Activated naive CD4-positive, alpha-beta T cell treated with anti-CD3 and anti-CD28 coated beads, Interleukin-2, amount 50 U/mL, for 16 hours (primary cell): Measurements from ENCODE around the gene ZNF620.
"Not testable (repeated sequence)": the region's sequence is repeated elsewhere in the genome, so short reads cannot be mapped to it uniquely, and the experiment has no call there.

Source experiments
- DNase-seq: peaks from one replicate; pipeline ENCODE4 v3.0.0-alpha.2; 2020

Gene ZNF620

GRCh38 chr3:40505599-40506462, at the start of gene ZNF620:
TSS of gene ZNF620 (plus strand) at chr3:40506039. CDS start at chr3:40506353, 314 bp downstream.
- DNase-seq: peak; percentile 50

- no peak for DNase-seq
These were observed 49.4 kb upstream of the ZNF620 start for GRCh38 chr3:40456279-40456939.

- peak; percentile 96 for DNase-seq
These were observed 48.7 kb upstream of the ZNF620 start, which contains the start of gene RPL14 for GRCh38 chr3:40456940-40457823. TSS of gene RPL14 (plus strand) at chr3:40457339. CDS start at chr3:40457472, 133 bp downstream.

GRCh38 chr3:40458473-40458872, 47.4 kb upstream of the ZNF620 start:
- DNase-seq: no peak

GRCh38 chr3:40460481-40460880, 45.4 kb upstream of the ZNF620 start:
- DNase-seq: not testable (repeated sequence)

- no peak for DNase-seq
These were observed 44.7 kb upstream of the ZNF620 start for GRCh38 chr3:40461161-40461560.

GRCh38 chr3:40462838-40463237, 43.0 kb upstream of the ZNF620 start:
- not testable (repeated sequence) for DNase-seq

- DNase-seq: no peak
These were observed 42.3 kb upstream of the ZNF620 start for GRCh38 chr3:40463579-40463978.

GRCh38 chr3:40464339-40465110, 41.3 kb upstream of the ZNF620 start:
- no peak for DNase-seq

- no peak for DNase-seq
These were observed 40.8 kb upstream of the ZNF620 start for GRCh38 chr3:40465111-40465407.

GRCh38 chr3:40465456-40465855, 40.4 kb upstream of the ZNF620 start:
- DNase-seq: no peak

- DNase-seq: no peak
These were observed 37.8 kb upstream of the ZNF620 start for GRCh38 chr3:40468018-40468417.

- DNase-seq: no peak
These were observed 35.1 kb upstream of the ZNF620 start for GRCh38 chr3:40470701-40471100.

- DNase-seq: peak; percentile 47
These were observed 29.1 kb upstream of the ZNF620 start, which contains the start of gene ZNF619 for GRCh38 chr3:40476478-40477470. TSS of gene ZNF619 (plus strand) at chr3:40477122. CDS start at chr3:40477980, 858 bp downstream.

GRCh38 chr3:40477666-40478065, 28.2 kb upstream of the ZNF620 start:
- DNase-seq: no peak

- no peak for DNase-seq
These were observed 18.7 kb upstream of the ZNF620 start for GRCh38 chr3:40487172-40487571.

GRCh38 chr3:40490916-40491315, 14.9 kb upstream of the ZNF620 start:
- no peak for DNase-seq

- no peak for DNase-seq
These were observed 11.1 kb upstream of the ZNF620 start for GRCh38 chr3:40494698-40495097.

- DNase-seq: no peak
These were observed 8.6 kb upstream of the ZNF620 start for GRCh38 chr3:40497288-40497687.

GRCh38 chr3:40499952-40500351, 5.9 kb upstream of the ZNF620 start:
- no peak for DNase-seq

GRCh38 chr3:40502034-40502433, 3.8 kb upstream of the ZNF620 start:
- DNase-seq: no peak
